AML-193 (cell line): Measurements from ENCODE around the gene CDC34.

Experiments
- DNase-seq, 2 experiments: peaks; one replicate each; lab custom pipeline; 2025; lab: John Stamatoyannopoulos, UW

Gene CDC34

GRCh38 chr19:519449-519865 is 12.1 kb upstream of the CDC34 start:
- no peak for DNase-seq

DNA sequence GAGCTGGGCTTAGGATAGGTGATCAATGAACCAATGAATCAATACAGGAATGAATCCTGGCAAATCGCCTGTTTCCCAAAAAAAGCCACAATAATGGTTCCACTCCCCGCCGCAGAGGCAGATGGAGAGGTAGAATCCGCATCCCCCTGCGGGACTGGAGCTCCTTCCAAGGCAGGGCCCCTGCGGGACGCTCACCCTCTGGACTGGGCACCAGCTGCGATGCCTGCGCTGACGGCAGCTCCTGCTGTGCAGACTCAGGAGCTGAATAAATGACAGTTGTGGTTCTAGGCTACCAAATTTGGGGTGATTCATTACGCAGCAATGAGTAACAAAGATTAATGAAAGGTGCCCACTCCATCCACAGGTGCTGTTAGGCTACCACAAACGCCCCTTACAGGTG is 8.8 kb upstream of the CDC34 start:
- no peak for DNase-seq

DNA sequence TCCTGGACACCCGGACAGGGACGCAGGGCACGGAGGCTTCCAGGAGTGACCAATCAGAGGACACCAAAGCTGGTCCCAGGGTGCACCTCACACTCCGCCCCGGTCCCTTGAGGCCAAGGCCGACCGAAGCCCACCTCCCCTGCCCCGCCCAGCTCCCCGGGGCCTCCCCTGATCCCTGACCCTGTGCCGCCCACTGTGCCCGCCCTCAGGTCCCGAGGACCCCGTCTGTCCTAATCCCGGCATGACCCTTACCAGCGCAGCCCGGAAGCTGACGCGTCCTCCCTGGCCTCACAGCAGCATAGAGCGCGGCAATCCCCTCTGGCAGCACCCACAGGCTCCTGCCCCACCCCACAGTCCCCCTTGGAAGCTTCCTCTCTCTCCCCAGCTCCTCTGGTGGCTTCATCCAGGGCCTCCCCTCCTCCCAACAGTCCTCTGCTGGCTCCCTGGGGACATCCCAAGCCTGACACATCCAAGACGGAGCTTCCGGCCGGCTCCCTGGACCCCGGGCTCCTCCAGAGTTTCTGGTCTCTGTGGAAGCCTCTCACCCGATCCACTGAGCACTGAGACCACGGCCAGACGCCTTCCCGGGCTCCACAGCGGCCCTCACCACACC is 7.4 kb upstream of the CDC34 start:
- no peak for DNase-seq

GRCh38 chr19:525029-525428 is 6.5 kb upstream of the CDC34 start:
- DNase-seq, result no peak

DNA sequence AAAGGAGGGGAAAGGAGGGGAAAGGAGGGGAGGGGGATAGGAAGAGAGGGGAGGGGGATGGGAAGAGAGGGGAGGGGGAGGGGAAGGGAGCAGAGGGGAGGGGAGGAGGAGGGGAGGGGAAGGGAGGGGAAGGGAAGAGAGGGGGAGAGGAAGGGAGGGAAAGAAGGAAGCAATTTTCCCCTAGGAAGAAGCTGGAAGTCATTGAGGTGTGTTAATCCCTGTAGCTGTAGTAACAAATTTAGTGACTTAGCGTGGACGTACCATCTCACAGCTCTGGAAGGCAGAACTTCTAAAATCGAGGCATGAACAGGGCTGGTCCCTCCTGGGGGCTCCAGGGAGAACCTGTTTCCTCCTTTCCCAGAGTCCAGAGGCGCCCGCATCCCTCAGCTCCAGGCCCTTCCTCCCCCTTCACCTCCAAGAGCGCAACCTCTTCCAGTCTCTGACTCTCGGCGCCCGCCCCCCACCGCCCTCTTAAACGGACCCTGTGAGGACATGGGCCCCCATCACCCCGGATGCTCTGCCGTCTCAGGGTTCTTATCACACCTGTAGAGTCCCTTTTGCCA is 5.6 kb upstream of the CDC34 start:
- DNase-seq, result no peak

DNA sequence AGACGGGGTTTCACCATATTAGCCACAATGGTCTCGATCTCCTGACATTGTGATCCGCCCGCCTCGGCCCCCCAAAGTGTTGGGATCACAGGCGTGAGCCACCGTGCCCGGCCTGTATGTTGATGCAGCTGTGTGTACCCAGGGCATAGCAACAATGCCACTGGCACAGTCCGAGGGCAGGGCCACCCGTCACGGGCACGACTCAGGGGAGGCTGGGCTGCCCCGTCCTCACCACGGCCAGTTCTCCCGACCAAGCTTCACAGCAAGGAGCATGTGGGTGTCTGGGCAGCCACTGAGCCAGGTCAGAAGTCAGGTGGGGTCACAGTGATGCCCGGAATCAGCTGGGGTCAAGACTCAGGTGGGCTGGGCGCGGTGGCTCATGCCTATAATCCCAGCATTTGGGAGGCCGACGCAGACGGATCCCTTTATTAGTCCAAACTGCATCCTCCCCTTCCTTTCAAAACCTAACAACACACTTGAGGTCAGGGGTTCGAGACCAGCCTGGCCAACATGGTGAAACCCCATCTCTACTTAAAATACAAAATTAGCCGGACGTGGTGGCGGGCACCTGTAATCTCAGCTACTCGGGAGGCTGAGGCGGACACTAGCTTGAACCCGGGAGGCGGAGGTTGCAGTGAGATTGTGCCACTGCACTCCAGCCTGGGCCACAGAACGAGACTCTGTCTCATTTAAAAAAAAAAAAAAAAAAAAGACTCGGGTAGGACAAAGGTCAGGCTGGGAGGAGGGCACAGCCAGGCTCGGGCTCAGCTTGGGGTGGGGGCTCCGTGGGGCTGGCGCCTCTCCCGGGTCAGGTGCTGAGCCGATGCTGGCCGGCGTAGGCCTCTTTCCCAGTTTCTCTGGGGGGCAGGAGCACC is 1.2 kb upstream of the CDC34 start:
- DNase-seq, result no peak

DNA sequence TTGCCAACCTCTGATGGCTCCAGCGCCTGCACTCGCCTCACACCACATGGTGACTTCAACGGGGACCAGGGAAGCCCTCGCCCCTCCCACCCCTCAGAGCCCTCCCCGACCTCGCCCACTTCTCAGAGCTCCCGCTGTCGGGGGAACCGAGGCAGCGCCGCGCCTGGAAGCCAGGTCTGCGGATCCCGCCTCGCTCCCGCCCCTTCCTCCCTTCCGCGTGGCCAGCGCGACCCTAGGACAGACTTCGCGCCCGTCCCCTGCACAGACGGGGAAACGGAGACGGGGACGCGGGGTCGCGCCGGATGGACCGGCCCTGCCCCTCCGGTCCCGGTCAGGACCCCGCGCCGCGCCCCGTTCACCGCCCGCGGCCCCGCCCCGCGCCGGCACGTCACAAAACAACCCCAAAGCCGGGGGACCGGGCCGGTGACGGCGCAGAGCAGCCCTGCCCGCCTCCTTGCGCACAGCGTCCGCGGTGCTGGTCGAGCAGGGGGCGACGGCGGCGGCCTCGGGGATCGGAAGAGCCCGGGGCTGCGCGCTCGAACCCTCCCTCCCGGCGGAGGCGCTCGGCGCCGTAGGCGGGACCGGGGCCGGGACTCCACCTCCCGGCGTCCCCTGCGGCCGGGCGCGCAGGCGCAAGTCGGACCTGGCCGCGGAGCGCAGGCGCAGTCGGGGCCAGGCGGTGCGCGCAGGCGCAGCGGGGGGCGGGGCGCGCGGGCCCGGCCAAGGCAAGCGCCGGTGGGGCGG is 379 bp upstream of the CDC34 start:
- peak; percentile 48 to 67 for DNase-seq

- peak; percentile 37 to 44 for DNase-seq
These were observed 1.2 kb downstream of the CDC34 start for GRCh38 chr19:532561-533363.

- no peak for DNase-seq
These were observed 2.0 kb downstream of the CDC34 start for GRCh38 chr19:533364-534058.

DNA sequence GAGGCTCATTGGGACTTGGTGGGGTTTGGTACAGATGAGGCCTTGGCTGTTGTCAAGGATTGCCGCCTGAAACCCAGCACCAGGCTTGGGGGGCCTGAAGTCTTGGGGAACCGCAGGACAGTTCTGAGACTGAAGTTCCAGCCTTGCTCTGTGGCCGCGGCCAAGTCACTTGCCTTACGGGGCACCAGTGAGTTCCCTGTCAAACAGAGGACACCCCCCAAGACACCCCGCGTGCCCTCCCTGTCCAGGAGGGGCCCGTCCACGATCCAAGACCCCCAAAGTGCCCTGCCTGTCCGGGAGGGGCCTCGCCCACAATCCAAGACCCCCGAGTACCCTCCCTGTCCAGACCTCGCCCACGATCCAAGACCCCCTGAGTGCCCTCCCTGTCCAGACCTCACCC is 2.5 kb downstream of the CDC34 start:
- no peak for DNase-seq

DNA sequence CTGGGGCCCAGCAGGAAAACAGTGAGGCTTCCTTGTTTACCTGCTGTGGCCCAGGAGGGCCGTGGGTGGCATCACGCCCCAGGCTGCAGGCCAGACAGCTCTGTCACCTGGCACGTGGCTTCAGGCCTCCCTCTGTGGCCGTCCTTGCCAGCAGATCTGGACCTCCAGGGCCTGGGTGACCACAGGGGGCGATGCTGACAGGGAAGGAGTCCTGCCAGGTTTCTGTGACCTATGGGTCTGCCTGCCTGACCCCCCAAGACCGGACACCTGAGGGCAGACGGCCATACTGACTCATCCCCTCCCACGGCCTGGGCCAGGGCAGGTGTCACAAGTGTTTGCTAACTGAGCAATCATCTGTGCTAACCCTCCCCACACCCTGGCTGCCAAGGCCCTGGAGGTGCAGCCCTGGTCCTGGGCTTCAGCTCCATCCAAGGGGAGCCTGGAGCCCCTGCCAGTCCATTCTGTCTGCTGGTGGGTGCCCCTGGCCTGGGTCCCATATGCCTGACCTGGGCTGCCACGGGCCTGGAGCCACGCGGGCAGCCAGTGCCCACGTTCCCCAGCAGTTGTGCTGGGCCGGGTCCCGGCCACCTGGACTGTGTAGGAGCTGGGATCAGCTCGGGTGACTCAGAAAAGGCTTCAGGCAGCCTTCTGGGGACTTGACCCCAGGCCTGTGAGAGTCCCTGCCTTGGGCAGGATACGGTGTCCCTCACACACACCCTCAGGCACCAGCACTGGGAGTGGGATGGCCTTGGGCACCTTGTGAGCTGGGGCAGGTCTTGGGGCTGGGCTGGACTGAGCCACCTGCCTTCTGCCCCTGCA is 3.7 kb downstream of the CDC34 start:
- DNase-seq, result no peak

GRCh38 chr19:536031-536880 is 4.7 kb downstream of the CDC34 start:
- DNase-seq, result no peak

- DNase-seq, result no peak
These were observed 5.4 kb downstream of the CDC34 start for GRCh38 chr19:536881-537404.

DNA sequence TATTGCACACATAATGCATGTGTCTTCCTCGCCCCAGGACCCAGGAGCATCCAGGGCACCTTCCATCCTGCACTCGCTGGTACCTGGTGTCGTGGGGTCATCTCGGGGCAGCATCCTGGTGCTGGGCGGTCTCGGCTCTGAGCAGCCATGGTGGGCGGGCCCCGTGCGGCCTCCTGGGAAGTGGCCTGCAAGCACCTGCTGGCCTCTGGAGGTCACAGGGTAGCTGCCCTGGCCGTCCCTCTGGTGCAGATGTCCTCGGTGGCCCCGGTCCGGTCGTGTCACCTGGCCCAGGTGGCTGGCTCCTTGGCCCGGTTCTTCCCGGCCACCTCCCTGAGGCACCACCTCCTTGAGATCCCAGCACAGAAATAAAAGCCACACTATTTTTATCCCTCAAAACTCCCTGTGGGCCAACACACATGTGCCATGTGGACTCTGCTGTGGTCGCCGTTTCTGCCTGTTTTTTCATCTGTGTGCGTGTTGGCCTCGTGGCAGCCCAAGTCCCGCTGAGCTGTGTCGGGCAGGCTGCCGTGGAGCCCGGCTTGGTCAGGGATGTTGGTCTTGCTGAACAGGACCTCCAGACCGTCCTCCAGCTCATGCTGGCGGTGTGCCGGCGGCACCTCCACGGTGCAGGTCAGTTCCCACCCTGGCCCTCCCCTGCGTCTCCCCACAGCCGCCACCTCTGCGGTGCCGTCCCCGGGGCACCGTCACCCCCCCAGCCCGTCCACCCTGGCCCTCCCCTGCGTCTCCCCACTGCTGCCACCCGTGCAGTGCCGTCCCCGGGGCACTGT is 7.3 kb downstream of the CDC34 start:
- no peak for DNase-seq

- DNase-seq, result no peak
These were observed 8.0 kb downstream of the CDC34 start for GRCh38 chr19:539429-540030.

- DNase-seq, result no peak
These were observed 9.5 kb downstream of the CDC34 start for GRCh38 chr19:540867-541637.

DNA sequence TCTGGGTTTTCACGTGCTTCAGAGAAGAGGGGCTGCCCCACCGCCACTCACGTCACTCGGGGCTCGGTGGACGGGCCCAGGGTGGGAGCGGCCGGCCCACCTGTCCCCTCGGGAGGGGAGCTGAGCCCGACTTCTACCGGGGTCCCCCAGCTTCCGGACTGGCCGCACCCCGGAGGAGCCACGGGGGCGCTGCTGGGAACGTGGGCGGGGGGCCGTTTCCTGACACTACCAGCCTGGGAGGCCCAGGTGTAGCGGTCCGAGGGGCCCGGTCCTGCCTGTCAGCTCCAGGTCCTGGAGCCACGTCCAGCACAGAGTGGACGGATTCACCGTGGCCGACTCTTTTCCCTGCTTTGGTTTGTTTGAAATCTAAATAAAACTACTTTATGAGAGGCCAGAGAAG is 10.1 kb downstream of the CDC34 start:
- no peak for DNase-seq
